IMR-90 (cell line): ENCODE data around the gene BPIFB2. TPM values are rescaled to one million over a fixed set of nuclear protein-coding genes. Genes with fewer than 3 reads are reported as not detected.

ENCODE experiments used
- ATAC-seq: fragments of 200-7000 bp; cut with Tn5 transposase; 2 replicates; pipeline ENCODE4 v1.9.1; 2020; ENCODE audit warnings: low read depth, mild to moderate bottlenecking, moderate library complexity
- BruUV-seq: library from RNA; stranded (reverse); fragments of 400-500 nt; replicated peaks from 2 replicates; lab custom pipeline; 2021; lab: Mats Ljungman, UMichigan
- CTCF ChIA-PET: fragments of 300-600 bp; formaldehyde crosslinking; extraction: SDS; loops from one replicate; lab custom pipeline; 2021; ENCODE audit warnings: antibody characterized with exemption; lab: Yijun Ruan, JAX
- POLR2A ChIA-PET: fragments of 300-600 bp; sonication (Branson Sonifier 250); formaldehyde crosslinking; loops from one replicate; lab custom pipeline; 2022; ENCODE audit warnings: antibody characterized with exemption; ENCODE audit not compliant: unreplicated experiment; lab: Charles Lee
- DNase-seq: peaks from one replicate; pipeline ENCODE4 v3.0.0; 2013
- H2AFZ ChIP-seq: replicated peaks from 2 replicates; pipeline ENCODE3; 2013; ENCODE audit warnings: low read length, mild to moderate bottlenecking; ENCODE audit not compliant: poor library complexity
- H2AK5ac ChIP-seq: 2 replicates; pipeline ENCODE4 v1.6.1; 2013; ENCODE audit warnings: low read depth, low read length, inconsistent platforms
- H2AK9ac ChIP-seq: replicated peaks from 2 replicates; pipeline ENCODE3; 2013; ENCODE audit warnings: mild to moderate bottlenecking, low read depth, low read length, moderate library complexity; ENCODE audit not compliant: poor library complexity
- H2BK120ac ChIP-seq: 2 replicates; pipeline ENCODE4 v1.6.1; 2013; ENCODE audit warnings: low read depth, low read length, inconsistent platforms
- H2BK15ac ChIP-seq: 3 replicates; pipeline ENCODE4 v1.6.1; 2013; ENCODE audit warnings: low read depth, low read length, inconsistent platforms
- H2BK20ac ChIP-seq: 2 replicates; pipeline ENCODE4 v1.6.1; 2013; ENCODE audit warnings: low read depth, mild to moderate bottlenecking, inconsistent platforms, low read length, moderate library complexity
- H2BK5ac ChIP-seq: 2 replicates; pipeline ENCODE4 v1.6.1; 2013; ENCODE audit warnings: mild to moderate bottlenecking, low read depth, low read length, inconsistent platforms; ENCODE audit not compliant: poor library complexity, severe bottlenecking
- H3K14ac ChIP-seq: replicated peaks from 2 replicates; pipeline ENCODE4 v1.6.1; 2013; ENCODE audit warnings: low read depth, low read length, inconsistent platforms
- H3K18ac ChIP-seq: 2 replicates; pipeline ENCODE4 v1.6.1; 2013; ENCODE audit warnings: low read depth, low read length, control low read depth
- H3K23ac ChIP-seq: 2 replicates; pipeline ENCODE4 v1.6.1; 2013; ENCODE audit warnings: low read depth, low read length, inconsistent platforms
- H3K27ac ChIP-seq: 2 replicates; pipeline ENCODE4 v1.5.1; 2013; ENCODE audit warnings: mild to moderate bottlenecking, control low read depth, low read length; ENCODE audit not compliant: insufficient read depth
- H3K27me3 ChIP-seq: 2 replicates; pipeline ENCODE4 v1.6.1; 2013; ENCODE audit warnings: low read length; ENCODE audit not compliant: control insufficient read depth, insufficient read depth
- H3K36me3 ChIP-seq: 2 replicates; pipeline ENCODE4 v1.6.1; 2013; ENCODE audit warnings: low read length, mixed read lengths; ENCODE audit not compliant: control insufficient read depth, insufficient read depth
- H3K4ac ChIP-seq: 2 replicates; pipeline ENCODE4 v1.6.1; 2013; ENCODE audit warnings: low read depth, low read length, inconsistent platforms
- H3K4me1 ChIP-seq: 2 replicates; pipeline ENCODE4 v1.6.1; 2013; ENCODE audit warnings: low read length, mixed read lengths; ENCODE audit not compliant: control insufficient read depth, insufficient read depth
- H3K4me2 ChIP-seq: 2 replicates; pipeline ENCODE4 v1.6.1; 2013; ENCODE audit warnings: low read depth, mild to moderate bottlenecking, control low read depth, low read length, moderate library complexity
- H3K4me3 ChIP-seq: 2 replicates; pipeline ENCODE4 v1.5.1; 2013; ENCODE audit warnings: low read depth, mild to moderate bottlenecking, control low read depth, low read length, moderate library complexity; ENCODE audit not compliant: insufficient read depth
- H3K56ac ChIP-seq: 2 replicates; pipeline ENCODE4 v1.6.1; 2013; ENCODE audit warnings: low read length, inconsistent platforms; ENCODE audit not compliant: insufficient read depth; ENCODE audit errors: extremely low read depth
- H3K79me1 ChIP-seq, 2 experiments: 2 replicates each; pipeline ENCODE4 v1.6.1; 2013; ENCODE audit warnings: low read length in 2 of 2, inconsistent platforms in 1 of 2, low read depth in 1 of 2
- H3K9ac ChIP-seq: 2 replicates; pipeline ENCODE4 v1.6.1; 2013; ENCODE audit warnings: low read depth, low read length, control low read depth
- H3K9me1 ChIP-seq: 2 replicates; pipeline ENCODE4 v1.6.1; 2013; ENCODE audit warnings: low read length, inconsistent platforms; ENCODE audit not compliant: insufficient read depth
- H3K9me3 ChIP-seq: 2 replicates; pipeline ENCODE4 v1.6.1; 2013; ENCODE audit warnings: low read length; ENCODE audit not compliant: control insufficient read depth, insufficient read depth
- H4K20me1 ChIP-seq: 2 replicates; pipeline ENCODE4 v1.6.1; 2013; ENCODE audit warnings: low read length, inconsistent platforms; ENCODE audit not compliant: insufficient read depth
- H4K5ac ChIP-seq: 2 replicates; pipeline ENCODE4 v1.6.1; 2013; ENCODE audit warnings: mild to moderate bottlenecking, low read depth, low read length, control low read depth
- H4K8ac ChIP-seq, 2 experiments: 2 replicates each; pipeline ENCODE4 v1.6.1; 2013; ENCODE audit warnings: low read depth in 2 of 2, low read length in 2 of 2, control low read depth in 1 of 2, inconsistent platforms in 1 of 2
- H4K91ac ChIP-seq: 2 replicates; pipeline ENCODE4 v1.6.1; 2013; ENCODE audit warnings: low read depth, low read length, inconsistent platforms; ENCODE audit not compliant: insufficient read depth
- BHLHE40 ChIP-seq: fragments of 150-350 bp; IDR thresholded peaks from 2 replicates; pipeline ENCODE4 v1.6.1; 2016; ENCODE audit warnings: mild to moderate bottlenecking, low read depth, low read length
- CEBPB ChIP-seq: IDR thresholded peaks from 2 replicates; pipeline ENCODE4 v1.6.1; 2012; ENCODE audit warnings: low read depth, low read length, improper control_type of control experiment
- CHD1 ChIP-seq: IDR thresholded peaks from 2 replicates; pipeline ENCODE4 v1.6.1; 2012; ENCODE audit warnings: low read depth, low read length, improper control_type of control experiment
- ELK1 ChIP-seq: fragments of 150-350 bp; IDR thresholded peaks from 2 replicates; pipeline ENCODE4 v1.6.1; 2016; ENCODE audit warnings: low read depth, mild to moderate bottlenecking, low read length, moderate library complexity, borderline replicate concordance
- FOS ChIP-seq: fragments of 150-350 bp; IDR thresholded peaks from 2 replicates; pipeline ENCODE4 v1.6.1; 2016; ENCODE audit warnings: low read depth, low read length
- MAFK ChIP-seq: IDR thresholded peaks from 2 replicates; pipeline ENCODE4 v1.6.1; 2012; ENCODE audit warnings: low read depth, low read length, improper control_type of control experiment
- MXI1 ChIP-seq: IDR thresholded peaks from 2 replicates; pipeline ENCODE4 v1.6.1; 2012; ENCODE audit warnings: low read depth, mild to moderate bottlenecking, low read length, moderate library complexity, borderline replicate concordance
- NFE2L2 ChIP-seq: fragments of 150-350 bp; IDR thresholded peaks from 2 replicates; pipeline ENCODE4 v1.6.1; 2016; ENCODE audit warnings: low read depth, mild to moderate bottlenecking, low read length
- RCOR1 ChIP-seq: IDR thresholded peaks from 2 replicates; pipeline ENCODE4 v1.6.1; 2012; ENCODE audit warnings: mild to moderate bottlenecking, low read length, improper control_type of control experiment; ENCODE audit not compliant: insufficient replicate concordance
- RFX5 ChIP-seq: IDR thresholded peaks from 2 replicates; pipeline ENCODE4 v1.8.0; 2012; ENCODE audit warnings: low read depth, mild to moderate bottlenecking, low read length, moderate library complexity
- SMC3 ChIP-seq: fragments of 150-350 bp; IDR thresholded peaks from 2 replicates; pipeline ENCODE4 v1.6.1; 2016; ENCODE audit warnings: low read depth, mild to moderate bottlenecking, antibody characterized with exemption, low read length, moderate library complexity
- USF2 ChIP-seq: fragments of 150-350 bp; IDR thresholded peaks from 2 replicates; pipeline ENCODE4 v1.6.1; 2017; ENCODE audit warnings: mild to moderate bottlenecking, antibody characterized with exemption, low read length, low read depth
- WGBS, 2 experiments: methylation state at CpG; one replicate each; pipeline versions ENCODE4 v1.1.5 to v1.1.7; 2013; ENCODE audit warnings: missing lambda C conversion rate in 2 of 2; ENCODE audit not compliant: insufficient read length in 1 of 2; ENCODE audit errors: extremely low coverage in 2 of 2; 5-methylcytosine and 5-hydroxymethylcytosine counted together
- dilution Hi-C: fragments of 300-500 bp; cut with HindIII; formaldehyde crosslinking; loops from one replicate; pipeline ENCODE4 v1.14.3; 2018; ENCODE audit warnings: low sequenced_read_pairs; ENCODE audit not compliant: unreplicated experiment
- in situ Hi-C: fragments of 300-500 bp; cut with MboI; formaldehyde crosslinking; loops from 3 replicates; pipeline ENCODE4 v1.14.3; 2019; ENCODE audit warnings: low sequenced_read_pairs, inconsistent platforms, mixed read lengths
- intact Hi-C: fragments of 100-400 bp; cut with micrococcal nuclease; formaldehyde crosslinking; loops from 2 replicates; pipeline ENCODE4 v1.10.0; 2022
- polyA plus RNA-seq, 3 experiments: library from polyadenylated mRNA; depleted of rRNA; stranded (reverse); fragments of >200 nt; gene quantifications; 2 replicates each; pipeline ENCODE4 v1.2.3, GENCODE V29; 2012; ENCODE audit warnings: low replicate concordance in 1 of 3
- total RNA-seq: library from RNA; depleted of rRNA; stranded (reverse); fragments of >200 nt; gene quantifications from 2 replicates; pipeline ENCODE4 v1.2.3, GENCODE V29; 2012

BPIFB2 gene
- total and polyA plus RNA-seq, 2 of the 4 experiments (the other 2 are of a cell fraction): not detected

DNA sequence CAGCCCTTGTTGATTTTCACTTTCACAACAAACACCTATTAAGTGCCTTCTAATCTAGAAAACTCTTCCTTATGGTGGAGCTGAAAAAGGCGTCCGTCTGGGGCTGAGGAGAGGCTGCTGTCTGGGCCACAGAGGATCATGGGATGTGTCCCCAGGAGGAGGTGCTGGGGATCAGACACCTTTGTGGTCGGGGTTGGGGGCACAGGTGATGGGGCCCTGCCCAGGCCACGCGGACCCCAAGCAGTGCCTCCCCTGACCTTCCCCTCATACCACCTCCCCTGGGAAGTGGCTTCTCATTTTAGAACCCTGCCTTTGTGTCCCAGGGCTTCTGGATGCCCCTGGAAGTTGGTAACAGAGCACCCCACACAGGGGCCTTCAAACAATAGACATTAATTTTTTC, 44.3 kb upstream of the BPIFB2 start:
- no peaks in the 10 kb centered on the region for H3K36me3 ChIP-seq
- no CpG with 5 or more reads among the region's 5 CpGs for WGBS, 2 experiments
- no peak overlapping the region for H3K18ac ChIP-seq
- H3K56ac ChIP-seq: no peak overlapping the region
- no peak overlapping the region for H2AK5ac ChIP-seq
- H3K27ac ChIP-seq: no peak overlapping the region
- no peak overlapping the region for H3K23ac ChIP-seq
- no peaks in the 10 kb centered on the region for H3K4me1 ChIP-seq
- H3K79me1 ChIP-seq: no peaks in the 10 kb centered on the region
- ChIA-PET CTCF (no interaction called here), POLR2A (no interaction called here)
- no peak overlapping the region for H4K91ac ChIP-seq
- no peak overlapping the region for H2AK9ac ChIP-seq
- H2BK5ac ChIP-seq: no peak overlapping the region
- H3K14ac ChIP-seq: no peak overlapping the region
- no peak overlapping the region for H4K5ac ChIP-seq
- H2AFZ ChIP-seq: no peak overlapping the region
- ATAC-seq (no peak), DNase-seq (no peak)
- TF ChIP-seq ELK1: no peak
- TF ChIP-seq CHD1: no peak
- TF ChIP-seq RCOR1: no peak
- TF ChIP-seq RFX5: no peak
- no peak for TF ChIP-seq NFE2L2
- no peak for TF ChIP-seq USF2
- TF ChIP-seq CEBPB: no peak
- TF ChIP-seq FOS: no peak
- no peak for TF ChIP-seq SMC3
- TF ChIP-seq BHLHE40: no peak
- TF ChIP-seq MXI1: no peak
- no peak for TF ChIP-seq MAFK
- H2BK15ac ChIP-seq: no peak overlapping the region
- H3K4me2 ChIP-seq: no peak overlapping the region
- no peak overlapping the region for H4K8ac ChIP-seq
- dilution Hi-C loops (no loop called here), in situ Hi-C loops (no loop called here), intact Hi-C loops (no loop called here)
- H2BK120ac ChIP-seq: no peak overlapping the region
- BruUV-seq: no TSS peak
- H3K9me1 ChIP-seq: no peaks in the 10 kb centered on the region
- H3K9me3 ChIP-seq: no peaks in the 10 kb centered on the region
- H4K20me1 ChIP-seq: no peaks in the 10 kb centered on the region
- H3K4ac ChIP-seq: no peak overlapping the region
- H2BK20ac ChIP-seq: no peak overlapping the region
- H3K4me3 ChIP-seq: no peak overlapping the region
- H3K27me3 ChIP-seq: peaks cover 15% of the 10 kb centered on the region
- H3K9ac ChIP-seq: no peak overlapping the region
